GM12878 (cell line): ENCODE measurements around the gene SAFB. TPM values are rescaled to one million over a fixed set of nuclear protein-coding genes. Genes with fewer than 3 reads are reported as not detected.

ENCODE experiments used
- BCL3 ChIP-seq: IDR thresholded peaks from 2 replicates; pipeline ENCODE4 v1.6.1; 2011; ENCODE audit warnings: borderline replicate concordance, low read depth, mild to moderate bottlenecking, moderate library complexity, low read length; ENCODE audit not compliant: insufficient read depth, poor library complexity, severe bottlenecking
- BCLAF1 ChIP-seq: fragments of 450-650 bp; IDR thresholded peaks from 2 replicates; pipeline ENCODE4 v1.6.1; 2017; ENCODE audit warnings: antibody characterized with exemption, mild to moderate bottlenecking, moderate library complexity
- BHLHE40 ChIP-seq, 2 experiments: fragments of 450-650 bp in 1 of 2; IDR thresholded peaks; 2 replicates each; pipeline ENCODE4 v1.6.1; 2011 to 2017; ENCODE audit warnings: low read depth in 2 of 2, borderline replicate concordance in 1 of 2, improper control_type of control experiment in 1 of 2, low read length in 1 of 2, mild to moderate bottlenecking in 1 of 2
- CBFB ChIP-seq: IDR thresholded peaks from 2 replicates; pipeline ENCODE4 v1.6.1; 2016; ENCODE audit warnings: antibody characterized with exemption, low read depth
- CBX5 ChIP-seq: sonication (generic); IDR thresholded peaks from 2 replicates; pipeline ENCODE4 v1.6.1; 2016; ENCODE audit warnings: low read depth, moderate library complexity, mild to moderate bottlenecking, inconsistent platforms
- CEBPB ChIP-seq, 2 experiments: fragments of 150-350 bp in 1 of 2; IDR thresholded peaks; 2 replicates each; pipeline ENCODE4 v1.6.1; 2012 to 2014; ENCODE audit warnings: low read depth in 2 of 2, low read length in 2 of 2, borderline replicate concordance in 1 of 2, inconsistent platforms in 1 of 2
- CREB1 ChIP-seq: IDR thresholded peaks from 2 replicates; pipeline ENCODE4 v1.6.1; 2012; ENCODE audit warnings: low read depth, mild to moderate bottlenecking, inconsistent platforms
- EP300 ChIP-seq, 2 experiments: fragments of 150-350 bp in 1 of 2; IDR thresholded peaks; 2 replicates each; pipeline ENCODE4 v1.6.1; 2011 to 2012; ENCODE audit warnings: low read depth in 2 of 2, low read length in 2 of 2, borderline replicate concordance in 1 of 2, improper control_type of control experiment in 1 of 2, inconsistent platforms in 1 of 2; ENCODE audit not compliant: control insufficient read depth in 1 of 2
- ESRRA ChIP-seq: IDR thresholded peaks from 2 replicates; pipeline ENCODE4 v1.6.1; 2012; ENCODE audit warnings: mild to moderate bottlenecking, low read length, improper control_type of control experiment
- HDAC2 ChIP-seq: fragments of 200-600 bp; sonication (generic); IDR thresholded peaks from 2 replicates; pipeline ENCODE4 v1.6.1; 2017
- IKZF1 ChIP-seq: fragments of 450-650 bp; conservative IDR thresholded peaks from 2 replicates; pipeline ENCODE4 v1.6.1; 2017; ENCODE audit warnings: antibody characterized with exemption, mild to moderate bottlenecking
- JUNB ChIP-seq: IDR thresholded peaks from 2 replicates; pipeline ENCODE4 v1.6.1; 2016; ENCODE audit warnings: antibody characterized with exemption, mild to moderate bottlenecking
- JUND ChIP-seq: IDR thresholded peaks from 2 replicates; pipeline ENCODE4 v1.6.1; 2012; ENCODE audit warnings: low read depth, mild to moderate bottlenecking, low read length, improper control_type of control experiment, moderate library complexity
- MYB ChIP-seq: fragments of 150-350 bp; IDR thresholded peaks from 2 replicates; pipeline ENCODE4 v1.6.1; 2014; ENCODE audit warnings: mild to moderate bottlenecking, low read depth, low read length, borderline replicate concordance
- NFYB ChIP-seq: IDR thresholded peaks from 2 replicates; pipeline ENCODE4 v1.6.1; 2011; ENCODE audit warnings: low read depth, mild to moderate bottlenecking, low read length, improper control_type of control experiment, moderate library complexity; ENCODE audit not compliant: insufficient read depth
- PBX3 ChIP-seq: IDR thresholded peaks from 2 replicates; pipeline ENCODE4 v1.6.1; 2011; ENCODE audit warnings: mild to moderate bottlenecking, low read depth, low read length, moderate library complexity; ENCODE audit not compliant: insufficient replicate concordance
- PML ChIP-seq: IDR thresholded peaks from 2 replicates; pipeline ENCODE4 v1.6.1; 2012; ENCODE audit warnings: low read length, inconsistent platforms
- POLR2AphosphoS5 ChIP-seq: IDR thresholded peaks from 2 replicates; pipeline ENCODE4 v1.6.1; 2011; ENCODE audit warnings: mild to moderate bottlenecking, low read length, inconsistent platforms
- RBBP5 ChIP-seq: fragments of 200-600 bp; sonication (generic); conservative IDR thresholded peaks from 2 replicates; pipeline ENCODE4 v1.6.1; 2016
- RUNX3 ChIP-seq: IDR thresholded peaks from 2 replicates; pipeline ENCODE4 v1.6.1; 2012; ENCODE audit warnings: low read length, inconsistent platforms
- SIX5 ChIP-seq: IDR thresholded peaks from 2 replicates; pipeline ENCODE4 v1.6.1; 2011; ENCODE audit warnings: mild to moderate bottlenecking, low read depth, low read length, moderate library complexity; ENCODE audit not compliant: severe bottlenecking
- SP1 ChIP-seq: IDR thresholded peaks from one replicate; pipeline ENCODE4 v1.6.1; 2011; ENCODE audit warnings: low read depth, low read length
- SREBF2 ChIP-seq: IDR thresholded peaks from 2 replicates; pipeline ENCODE4 v1.6.1; 2012; ENCODE audit warnings: mild to moderate bottlenecking, low read length
- ZBED1 ChIP-seq: IDR thresholded peaks from 2 replicates; pipeline ENCODE4 v1.6.1; 2016; ENCODE audit warnings: borderline replicate concordance
- polyA plus RNA-seq, 11 experiments: library from polyadenylated mRNA; depleted of rRNA in 4 of 11; unstranded in 6 of 11; stranded (reverse) in 5 of 11; fragments of >200 nt; fragmentation: Nextera tagmentation in 4 of 11; fragmentation: Illumina TruSeq in 1 of 11; extraction: Ambion mirVana in 4 of 11; extraction: Trizol in 1 of 11; gene quantifications; 1 replicate in 1 of 11; 2 replicates in 10 of 11; pipeline versions ENCODE4 v1.2.1 to v1.2.3, GENCODE V29; 2011 to 2016; ENCODE audit warnings: inconsistent platforms in 2 of 11, missing spikeins in 2 of 11, low read depth in 1 of 11
- total RNA-seq, 4 experiments: library from RNA; depleted of rRNA in 3 of 4; stranded (reverse); fragments of >200 nt in 3 of 4; fragmentation: Illumina TruSeq in 1 of 4; extraction: Trizol in 1 of 4; gene quantifications; 2 replicates each; pipeline versions ENCODE4 v1.2.1 to v1.2.3, GENCODE V29; 2013 to 2021

SAFB gene
- total and polyA plus RNA-seq, 10 of the 15 experiments (the other 5 are each of a cell fraction or from before 2014, with no cell fraction given) = 1.6 to 131 (median 61.2) TPM

- TF ChIP-seq BHLHE40 (IDR thresholded peaks at IDR 0.05; ENCODE audit: borderline replicate concordance in 1 of 2, low read depth in 2 of 2, low read length in 1 of 2) (no peak), BCLAF1 (no peak), RUNX3 (no peak; the same call in 1 of the 2 replicates), SP1 (no peak), HDAC2 (no peak), SIX5 (no peak), SREBF2 (no peak), PML (0 out of 2 replicates have a peak, but pooled peaks have one; percentile 36), EP300 (IDR thresholded peaks at IDR 0.05; ENCODE audit: borderline replicate concordance in 1 of 2, control insufficient read depth in 1 of 2, low read depth in 2 of 2, low read length in 2 of 2) (no peak), POLR2AphosphoS5 (peak; percentile 47), CEBPB (IDR thresholded peaks at IDR 0.05; ENCODE audit: borderline replicate concordance in 1 of 2, low read depth in 2 of 2, low read length in 2 of 2) (no peak), PBX3 (no peak), MYB (no peak), CREB1 (no peak), CBX5 (no peak), BCL3 (peak; percentile 31), NFYB (no peak), IKZF1 (no peak), RBBP5 (no peak), CBFB (no peak; the same call in 1 of the 2 replicates), JUND (no peak), ZBED1 (0 out of 2 replicates have a peak, but pooled peaks have one; percentile 20), ESRRA (no peak), JUNB (no peak)
Measured at GRCh38 chr19:5691822-5692722, 69.2 kb downstream of the SAFB start (continued).
